NOMO-1 treated with DMSO at 0.1 percent for 48 hours (cell line): ENCODE measurements around the gene OR10P1.

Experiments used
- DNase-seq: peaks from one replicate; lab custom pipeline; 2025; ENCODE audit not compliant: unreplicated experiment; lab: John Stamatoyannopoulos, UW

The OR10P1 gene

DNA sequence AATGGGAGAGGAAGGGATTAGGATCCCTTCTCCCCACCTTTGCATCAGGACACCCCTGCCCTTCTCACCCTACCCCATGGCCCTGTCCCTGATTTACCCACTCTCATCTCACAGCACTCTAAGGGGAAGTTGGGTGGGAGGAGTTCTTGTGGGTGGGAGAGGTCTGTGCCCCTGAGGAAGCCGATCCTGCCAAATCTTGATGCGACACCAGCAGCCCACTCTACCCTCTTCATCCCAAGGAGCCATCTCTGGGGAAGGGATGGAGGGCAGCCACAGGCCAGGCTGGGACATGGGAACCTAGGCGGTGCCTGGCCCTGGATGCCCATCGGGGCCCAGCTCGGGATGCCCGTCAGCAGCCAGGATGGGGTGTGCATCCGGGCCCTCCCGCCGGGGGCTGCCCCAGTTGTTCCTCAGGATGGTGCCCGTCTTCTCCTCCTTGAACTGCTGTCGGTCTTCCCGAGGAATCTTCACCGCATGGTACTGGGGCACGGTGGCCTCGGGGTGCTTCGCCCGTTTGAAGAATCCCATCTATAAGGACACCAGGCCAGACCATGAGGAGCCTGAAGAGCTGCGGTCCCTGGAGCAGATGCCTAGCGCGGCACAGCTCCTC, 48.2 kb downstream of the OR10P1 start:
- no peak for DNase-seq

DNA sequence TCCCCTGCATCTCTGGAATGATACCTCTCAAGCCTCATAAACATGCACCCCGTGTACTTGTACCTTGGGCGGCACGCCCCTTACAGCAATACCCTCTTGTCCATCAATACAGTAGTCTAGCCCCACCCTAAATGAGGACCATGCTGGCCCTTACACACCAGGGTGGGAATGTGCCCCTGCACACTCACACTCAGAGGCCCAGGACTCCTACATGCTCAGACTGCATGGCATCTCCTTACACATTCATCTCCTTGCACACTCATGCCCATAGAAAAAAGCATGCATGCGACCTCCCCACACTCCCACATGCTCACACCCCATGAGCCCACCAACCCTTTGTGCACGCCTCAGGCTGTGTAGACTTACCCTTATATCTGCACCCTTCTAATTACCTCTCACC, 49.0 kb downstream of the OR10P1 start:
- no peak for DNase-seq

DNA sequence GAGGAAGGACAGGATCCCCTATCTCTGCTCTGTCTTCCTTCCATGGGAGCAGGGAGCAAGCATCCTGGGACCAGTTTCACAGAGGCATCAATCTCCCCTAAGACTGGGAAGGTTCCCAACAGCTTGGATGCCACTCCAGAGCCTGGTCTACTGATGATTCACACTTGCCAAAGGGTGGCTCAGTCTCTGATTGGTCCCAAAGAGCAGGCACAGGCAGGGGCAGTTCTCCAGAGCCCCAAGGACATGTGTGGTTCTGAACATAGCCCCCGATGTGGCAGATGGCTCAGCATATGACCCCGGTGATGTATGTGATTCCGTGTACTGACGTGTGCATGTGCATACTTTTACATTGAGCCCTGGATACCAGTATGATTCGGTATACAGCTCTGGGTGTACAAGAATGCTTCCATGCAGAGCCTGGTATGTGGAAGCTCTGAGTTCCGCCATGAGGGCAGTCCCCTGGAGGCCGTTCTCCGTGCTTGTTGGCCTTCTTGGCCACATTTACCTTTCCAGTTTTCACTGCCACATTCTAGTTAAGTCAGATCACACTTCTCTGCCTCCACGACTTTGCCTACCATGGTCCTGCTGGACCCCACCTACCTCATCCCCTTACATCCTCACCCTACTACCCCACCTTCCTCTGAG, 49.8 kb downstream of the OR10P1 start:
- no peak for DNase-seq
